Measurements from ENCODE around the gene RALGAPB. TPM values are rescaled to one million over a fixed set of nuclear protein-coding genes. Genes with fewer than 3 reads are reported as not detected.

The RALGAPB gene
- total RNA-seq, 3 donors from 2014 or later: 23.7 to 25.5 (median 24.8) TPM

DNA sequence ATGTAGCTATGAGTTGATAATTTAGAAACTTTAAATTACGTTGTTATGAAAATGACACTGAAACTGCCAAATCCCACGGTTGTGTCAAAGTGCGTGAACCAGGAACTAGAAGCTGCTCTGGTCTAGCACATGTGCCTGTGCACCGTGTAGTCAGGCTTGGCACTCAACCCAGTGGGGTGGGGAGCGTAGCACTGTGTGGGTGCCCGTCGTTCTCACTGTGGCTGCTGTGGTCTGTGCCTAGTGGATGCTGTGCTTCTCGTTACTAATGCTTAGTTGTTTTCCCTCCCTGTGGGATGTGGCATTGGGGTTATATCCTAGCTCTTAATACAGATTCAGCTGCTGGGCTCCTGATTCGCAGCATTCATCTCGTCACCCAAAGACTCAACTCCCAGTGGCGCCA lies 62.1 kb downstream of the RALGAPB start:
- H3K36me3 Mint-ChIP-seq (ENCODE audit: insufficient read depth): peaks cover 41% of the 10 kb centered on the region
- DNase-seq: no peak
- H3K27me3 Mint-ChIP-seq (ENCODE audit: low read depth): no peaks in the 10 kb centered on the region
- H3K4me1 Mint-ChIP-seq (ENCODE audit: low read depth): peaks cover 2% of the 10 kb centered on the region
- H3K9me3 Mint-ChIP-seq: no peaks in the 10 kb centered on the region
- peak; percentile 34 to 72 for ATAC-seq
- H3K4me3 Mint-ChIP-seq: no peak overlapping the region

DNA sequence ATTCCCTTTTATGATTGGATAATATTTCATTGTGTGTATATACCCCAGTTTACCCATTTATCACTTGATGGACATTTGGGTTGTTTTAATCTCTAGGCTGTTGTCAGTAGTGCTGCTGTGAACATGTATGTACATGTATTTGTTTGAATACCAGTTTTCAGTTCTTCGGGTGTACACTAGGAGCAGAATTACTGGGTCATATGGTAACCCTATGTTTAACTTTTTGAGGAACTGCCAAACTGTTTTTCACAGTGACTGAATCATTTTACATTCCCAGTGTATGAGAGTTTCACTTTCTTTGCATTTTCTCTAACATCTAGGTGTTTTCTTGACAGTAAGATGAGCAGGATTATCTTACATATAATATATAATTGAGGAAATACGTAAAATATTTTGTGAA lies 63.7 kb downstream of the RALGAPB start:
- Mint-ChIP-seq H3K36me3 (ENCODE audit: insufficient read depth) (peaks cover 44% of the 10 kb centered on the region), H3K4me3 (no peak overlapping the region), H3K4me1 (ENCODE audit: low read depth) (peaks cover 2% of the 10 kb centered on the region), H3K27me3 (ENCODE audit: low read depth) (no peaks in the 10 kb centered on the region), H3K9me3 (no peaks in the 10 kb centered on the region)
- ATAC-seq: no peak
- no peak for DNase-seq

DNA sequence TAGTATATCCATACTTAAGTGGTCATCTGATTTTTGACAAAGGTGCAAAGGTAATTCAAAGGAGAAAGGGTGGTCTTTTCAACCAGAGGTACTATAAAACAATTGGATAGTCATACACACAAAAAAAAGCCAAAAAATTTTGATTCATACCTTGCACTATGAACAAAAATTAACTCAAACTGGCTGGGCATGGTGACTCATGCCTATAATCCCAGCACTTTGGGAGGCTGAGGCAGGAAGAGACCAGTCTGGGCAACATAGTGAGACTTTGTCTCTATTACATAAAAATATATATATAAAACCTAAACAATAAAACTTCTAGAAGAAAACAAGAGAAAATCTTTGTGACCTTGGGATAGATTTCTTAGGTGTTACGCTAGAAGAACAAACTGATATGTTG lies 64.5 kb downstream of the RALGAPB start:
- no peak overlapping the region for H3K4me3 Mint-ChIP-seq
- H3K4me1 Mint-ChIP-seq (ENCODE audit: low read depth): peaks cover 2% of the 10 kb centered on the region
- ATAC-seq: no peak
- peaks cover 51% of the 10 kb centered on the region for H3K36me3 Mint-ChIP-seq (ENCODE audit: insufficient read depth)
- no peak for DNase-seq
- no peaks in the 10 kb centered on the region for H3K27me3 Mint-ChIP-seq (ENCODE audit: low read depth)
- H3K9me3 Mint-ChIP-seq: no peaks in the 10 kb centered on the region

DNA sequence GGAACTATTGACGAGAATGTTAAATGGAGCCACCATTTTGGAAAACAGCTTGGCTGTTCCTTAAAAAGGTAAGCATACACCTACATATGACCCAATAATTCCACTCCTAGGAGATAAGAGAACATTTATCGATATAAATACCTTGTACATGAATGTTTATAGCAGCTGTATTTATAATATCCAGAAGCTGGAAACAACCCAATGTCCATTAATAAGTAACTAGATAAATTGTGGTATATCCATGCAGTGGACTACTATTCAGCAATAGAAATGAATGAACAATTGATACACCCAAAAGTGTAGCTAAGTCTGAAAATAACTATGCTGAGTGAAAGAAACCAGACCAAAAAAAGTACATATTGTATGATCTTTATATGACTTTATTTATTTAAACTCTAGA lies 66.1 kb downstream of the RALGAPB start:
- Mint-ChIP-seq H3K36me3 (ENCODE audit: insufficient read depth) (peaks cover 52% of the 10 kb centered on the region), H3K9me3 (no peaks in the 10 kb centered on the region), H3K4me3 (no peak overlapping the region), H3K27me3 (ENCODE audit: low read depth) (no peaks in the 10 kb centered on the region), H3K4me1 (ENCODE audit: low read depth) (peaks cover 2% of the 10 kb centered on the region)
- no peak for ATAC-seq
- no peak for DNase-seq

DNA sequence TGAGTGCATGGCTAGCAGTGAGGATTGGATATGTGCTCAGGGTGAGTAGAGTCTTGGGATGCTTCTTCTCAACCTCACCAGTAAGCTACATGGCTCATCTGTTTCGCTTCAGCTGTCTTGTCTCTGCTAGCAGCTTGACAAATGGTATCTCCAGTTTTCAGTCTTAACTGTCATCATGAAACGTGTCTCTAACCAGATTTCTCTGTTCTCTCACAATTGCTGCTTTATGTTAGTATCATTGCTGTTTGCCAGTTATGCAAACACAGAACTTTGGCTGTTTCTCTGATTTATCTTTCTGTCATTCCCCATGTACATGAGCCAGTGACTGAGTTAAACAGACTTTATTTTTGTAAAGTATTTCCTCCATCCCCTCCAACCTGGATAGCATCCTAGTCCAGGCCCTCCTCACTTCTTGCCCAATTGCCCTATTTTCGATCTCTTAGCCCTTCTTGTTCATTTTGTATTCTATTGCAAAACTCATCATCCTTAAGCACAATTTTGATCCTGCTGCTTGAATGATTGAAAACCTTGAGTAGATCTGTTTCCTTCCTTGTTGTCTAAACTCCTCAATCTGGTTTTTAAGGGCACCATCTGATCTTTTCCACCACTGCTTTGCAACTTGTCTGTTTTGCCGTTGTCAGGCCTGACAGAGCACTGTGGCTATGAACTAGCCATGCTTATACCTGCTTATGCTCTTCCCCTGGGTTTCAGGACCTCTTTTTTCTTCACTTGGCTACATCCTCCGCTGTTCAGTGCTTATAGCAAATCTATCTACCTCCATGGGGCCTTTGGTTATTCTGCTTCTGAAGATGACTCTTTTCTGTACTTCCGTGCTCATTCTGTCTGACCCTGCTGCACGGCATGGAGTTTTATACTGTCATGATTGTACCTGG lies 70.6 kb downstream of the RALGAPB start:
- H3K9me3 Mint-ChIP-seq: no peaks in the 10 kb centered on the region
- H3K4me1 Mint-ChIP-seq (ENCODE audit: low read depth): peaks cover 10% of the 10 kb centered on the region

DNA sequence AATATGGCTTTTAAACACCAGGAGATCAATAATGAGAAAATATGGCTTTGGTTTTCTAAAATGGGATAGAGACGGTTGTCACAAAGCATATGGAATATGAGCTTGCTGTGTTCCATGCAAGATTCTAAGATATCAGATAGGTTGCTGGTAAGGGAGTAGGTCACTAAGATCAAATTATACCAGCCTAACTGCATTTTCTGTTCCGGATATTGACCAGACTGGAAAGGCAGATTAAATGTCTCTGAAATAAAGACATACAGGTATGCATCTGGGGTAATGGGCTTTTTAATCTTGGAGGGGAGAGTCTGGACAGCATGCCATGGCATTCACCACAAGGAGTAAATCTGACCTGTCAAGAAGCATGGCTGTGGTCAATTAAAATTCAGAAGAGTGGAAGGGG lies 73.1 kb downstream of the RALGAPB start:
- no peak for ATAC-seq
- Mint-ChIP-seq H3K36me3 (ENCODE audit: insufficient read depth) (peaks cover 61% of the 10 kb centered on the region), H3K4me3 (no peak overlapping the region), H3K27me3 (ENCODE audit: low read depth) (no peaks in the 10 kb centered on the region), H3K4me1 (ENCODE audit: low read depth) (peaks cover 10% of the 10 kb centered on the region), H3K9me3 (no peaks in the 10 kb centered on the region)
- no peak for DNase-seq

More for the DNA sequence above, 70.6 kb downstream of the RALGAPB start:
- Mint-ChIP-seq H3K27me3 (ENCODE audit: low read depth) (no peaks in the 10 kb centered on the region), H3K4me3 (no peak overlapping the region), H3K36me3 (ENCODE audit: insufficient read depth) (peaks cover 54% of the 10 kb centered on the region)
- ATAC-seq (no peak), DNase-seq (no peak)

DNA sequence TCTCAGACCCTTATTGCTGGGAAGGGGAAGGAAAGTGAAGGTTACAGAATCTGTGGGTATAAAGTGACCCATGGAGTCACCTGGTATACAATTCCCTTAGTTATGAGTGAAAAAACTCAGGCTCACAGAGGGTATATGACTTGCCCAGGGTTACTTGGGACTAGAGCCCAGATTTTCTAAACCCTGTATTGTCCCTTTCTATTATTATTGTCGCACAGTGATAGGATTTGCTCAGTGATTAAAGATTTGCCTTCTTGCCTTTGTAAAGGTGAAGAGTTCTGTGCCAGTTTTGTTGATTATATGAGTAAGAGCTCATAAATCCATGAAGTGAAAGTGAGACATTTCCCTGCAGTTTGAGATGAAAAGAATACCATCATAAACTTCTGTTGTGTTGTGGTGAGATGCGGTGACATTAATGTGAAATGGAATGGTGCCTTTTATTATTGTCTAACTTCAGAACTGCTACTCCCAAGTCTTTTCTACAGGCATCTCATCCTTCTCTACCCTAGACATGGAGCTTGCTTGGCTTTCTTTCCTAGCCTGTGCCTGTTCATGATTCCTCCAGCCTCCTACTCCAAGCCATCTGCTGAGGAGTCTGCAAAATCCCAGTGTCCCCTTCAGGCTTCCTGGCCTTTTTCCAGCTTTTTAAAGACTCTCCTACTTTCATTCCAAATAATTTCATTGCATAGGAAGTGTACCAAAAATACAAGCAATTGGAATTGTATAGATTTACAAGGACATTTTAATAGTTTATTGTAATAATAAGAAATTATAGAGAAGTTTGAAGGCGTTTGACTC lies 74.8 kb downstream of the RALGAPB start:
- Mint-ChIP-seq H3K36me3 (ENCODE audit: insufficient read depth) (peaks cover 48% of the 10 kb centered on the region), H3K9me3 (no peaks in the 10 kb centered on the region), H3K4me3 (no peak overlapping the region), H3K4me1 (ENCODE audit: low read depth) (peaks cover 10% of the 10 kb centered on the region), H3K27me3 (ENCODE audit: low read depth) (no peaks in the 10 kb centered on the region)
- ATAC-seq: no peak
- DNase-seq: no peak

DNA sequence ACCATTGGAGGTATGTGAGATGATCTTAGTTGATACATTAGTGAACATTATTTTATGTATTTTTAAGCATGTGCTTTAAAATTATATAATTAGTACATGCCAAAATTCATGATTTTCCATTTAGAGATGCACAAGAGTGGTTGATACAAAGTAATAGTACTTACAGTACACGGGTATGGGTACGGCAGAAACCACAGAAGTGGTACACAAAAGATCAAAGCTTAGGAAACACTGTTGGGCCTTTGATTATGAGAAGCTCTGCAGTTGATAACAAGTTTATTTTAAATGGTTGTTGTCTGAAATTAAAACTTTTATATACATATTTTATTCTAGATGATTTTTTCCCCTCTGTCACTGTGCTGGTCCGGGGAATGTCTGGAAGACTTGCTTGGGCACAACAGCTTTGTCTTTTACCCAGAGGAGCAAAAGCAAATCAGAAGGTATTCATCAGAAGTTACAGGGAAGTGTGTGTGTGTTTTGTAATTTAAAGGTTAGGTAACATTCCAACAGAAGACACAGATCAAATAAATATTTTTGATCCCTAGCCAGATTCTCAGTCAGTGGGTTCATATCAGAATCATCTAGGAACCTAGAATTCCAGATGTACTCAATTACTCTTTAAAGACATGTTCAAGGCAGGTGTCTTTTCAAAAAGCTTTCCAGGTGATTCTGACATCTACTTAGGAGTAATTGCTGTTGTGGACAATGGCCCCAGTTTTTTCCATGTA lies 75.9 kb downstream of the RALGAPB start:
- H3K36me3 Mint-ChIP-seq (ENCODE audit: insufficient read depth): peaks cover 43% of the 10 kb centered on the region
- ATAC-seq: no peak
- DNase-seq: no peak
- H3K27me3 Mint-ChIP-seq (ENCODE audit: low read depth): no peaks in the 10 kb centered on the region
- no peaks in the 10 kb centered on the region for H3K9me3 Mint-ChIP-seq
- H3K4me3 Mint-ChIP-seq: no peak overlapping the region
- peaks cover 10% of the 10 kb centered on the region for H3K4me1 Mint-ChIP-seq (ENCODE audit: low read depth)

DNA sequence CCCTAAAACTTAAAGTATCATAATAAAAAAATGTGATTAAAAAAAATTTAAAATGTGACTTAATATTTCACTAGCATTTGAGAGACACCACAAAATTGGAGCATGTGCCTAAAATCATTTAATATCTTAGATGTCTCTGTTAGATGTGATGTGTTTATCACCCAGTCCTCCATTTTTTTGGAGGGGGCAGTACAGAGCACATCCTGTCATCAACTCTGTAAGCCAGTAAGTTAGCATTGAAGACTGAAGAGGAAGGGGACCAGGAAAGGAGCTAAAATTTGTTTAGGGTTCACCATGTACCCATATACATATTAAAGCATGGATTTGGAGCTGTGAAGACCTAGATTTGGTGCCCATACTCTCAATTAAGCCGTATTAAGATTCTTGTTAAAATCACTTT lies 77.6 kb downstream of the RALGAPB start:
- H3K27me3 Mint-ChIP-seq (ENCODE audit: low read depth): no peaks in the 10 kb centered on the region
- peaks cover 10% of the 10 kb centered on the region for H3K4me1 Mint-ChIP-seq (ENCODE audit: low read depth)
- no peak for DNase-seq
- H3K9me3 Mint-ChIP-seq: no peaks in the 10 kb centered on the region
- peaks cover 50% of the 10 kb centered on the region for H3K36me3 Mint-ChIP-seq (ENCODE audit: insufficient read depth)
- no peak overlapping the region for H3K4me3 Mint-ChIP-seq
- no peak for ATAC-seq

DNA sequence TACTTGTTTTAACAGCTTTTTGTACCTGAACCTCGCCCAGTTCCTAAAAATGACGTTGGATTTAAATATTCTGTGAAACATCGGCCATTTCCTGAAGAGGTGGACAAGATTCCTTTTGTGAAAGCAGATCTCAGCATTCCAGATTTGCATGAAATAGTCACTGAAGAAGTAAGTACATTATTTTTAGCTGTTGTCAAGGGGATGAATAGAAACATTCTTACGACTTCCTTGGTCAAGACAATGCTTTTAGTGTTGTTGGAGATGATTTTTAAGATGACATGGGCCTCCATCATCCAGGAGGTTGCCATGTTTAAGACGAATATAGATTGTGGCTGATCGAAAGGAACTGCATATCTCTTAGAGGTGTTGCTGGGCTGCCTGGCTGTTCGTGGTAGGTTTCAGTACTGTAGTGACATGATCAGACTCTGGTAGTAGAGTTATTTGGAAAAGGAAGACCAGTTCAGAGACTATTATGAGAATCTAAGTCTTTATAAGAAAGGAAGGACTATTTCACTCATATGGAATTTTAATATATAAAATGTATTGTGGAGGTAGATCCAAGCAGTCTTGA lies 78.5 kb downstream of the RALGAPB start:
- H3K27me3 Mint-ChIP-seq (ENCODE audit: low read depth): no peaks in the 10 kb centered on the region
- no peaks in the 10 kb centered on the region for H3K9me3 Mint-ChIP-seq
- peaks cover 10% of the 10 kb centered on the region for H3K4me1 Mint-ChIP-seq (ENCODE audit: low read depth)
- ATAC-seq (no peak), DNase-seq (no peak)
- H3K4me3 Mint-ChIP-seq: no peak overlapping the region
- peaks cover 47% of the 10 kb centered on the region for H3K36me3 Mint-ChIP-seq (ENCODE audit: insufficient read depth)

DNA sequence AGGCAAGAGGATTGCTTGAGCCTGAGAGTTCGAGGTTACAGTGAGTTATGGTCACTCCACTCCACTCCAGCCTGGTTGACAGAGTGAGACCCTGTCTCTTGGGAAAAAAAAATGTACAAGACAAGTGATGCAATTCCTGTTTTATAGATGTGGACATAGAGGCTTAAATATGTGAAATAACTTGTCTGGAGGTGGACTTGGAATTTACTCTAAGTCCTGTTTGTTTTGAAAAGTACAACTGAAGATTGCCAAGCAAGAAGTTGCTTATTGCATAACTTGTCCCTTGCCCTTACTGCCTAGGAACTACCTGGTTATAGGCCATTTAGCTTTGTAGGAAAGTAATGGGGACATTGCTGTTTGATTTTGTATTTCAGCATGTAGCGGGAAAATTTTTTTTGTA lies 82.3 kb downstream of the RALGAPB start:
- peaks cover 45% of the 10 kb centered on the region for H3K36me3 Mint-ChIP-seq (ENCODE audit: insufficient read depth)
- no peaks in the 10 kb centered on the region for H3K27me3 Mint-ChIP-seq (ENCODE audit: low read depth)
- H3K9me3 Mint-ChIP-seq: no peaks in the 10 kb centered on the region
- ATAC-seq (no peak), DNase-seq (no peak)
- no peaks in the 10 kb centered on the region for H3K4me1 Mint-ChIP-seq (ENCODE audit: low read depth)
- H3K4me3 Mint-ChIP-seq: no peak overlapping the region

DNA sequence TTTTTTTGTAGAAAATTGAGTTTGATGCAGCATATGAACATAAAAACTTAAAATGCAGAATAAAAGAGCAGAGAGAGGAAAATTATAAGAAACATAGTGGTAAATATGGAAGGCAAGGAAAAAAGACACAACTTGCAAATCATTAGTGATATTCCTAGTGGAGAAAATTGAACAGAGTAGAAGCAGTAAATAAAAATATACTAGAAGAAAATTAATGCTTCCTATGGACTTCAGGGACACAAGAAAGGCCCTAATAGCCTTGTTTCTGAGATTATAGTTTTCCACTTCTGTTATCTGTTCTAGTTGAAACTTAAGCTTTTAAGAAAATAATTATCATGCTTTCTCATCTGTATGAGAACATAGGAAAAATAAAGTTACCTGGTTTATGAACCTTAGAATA lies 82.8 kb downstream of the RALGAPB start:
- Mint-ChIP-seq H3K4me1 (ENCODE audit: low read depth) (no peaks in the 10 kb centered on the region), H3K36me3 (ENCODE audit: insufficient read depth) (peaks cover 46% of the 10 kb centered on the region), H3K9me3 (no peaks in the 10 kb centered on the region), H3K4me3 (no peak overlapping the region), H3K27me3 (ENCODE audit: low read depth) (no peaks in the 10 kb centered on the region)
- DNase-seq (no peak), ATAC-seq (no peak)

DNA sequence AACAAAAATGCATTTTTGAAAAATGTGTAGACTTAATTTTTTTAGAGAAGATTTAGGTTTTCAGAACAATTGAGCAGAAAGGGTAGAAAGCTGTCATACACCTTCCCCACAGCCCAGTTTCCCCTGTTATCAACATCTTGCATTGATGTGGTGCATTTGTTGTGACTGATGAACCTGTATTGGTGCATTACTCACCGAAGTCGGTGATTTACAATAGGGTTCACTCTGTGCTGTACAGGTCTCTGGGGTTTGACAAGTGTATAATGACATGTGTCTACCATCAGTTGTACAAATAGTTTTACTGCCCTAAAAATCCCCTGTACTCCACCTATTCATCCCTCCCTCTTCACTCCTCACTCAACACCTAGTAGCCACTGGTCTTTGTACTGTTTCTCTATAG lies 84.5 kb downstream of the RALGAPB start:
- DNase-seq (no peak), ATAC-seq (peak in 1 of 2 donors; percentile 46)
- no peaks in the 10 kb centered on the region for H3K27me3 Mint-ChIP-seq (ENCODE audit: low read depth)
- H3K4me3 Mint-ChIP-seq: no peak overlapping the region
- H3K4me1 Mint-ChIP-seq (ENCODE audit: low read depth): no peaks in the 10 kb centered on the region
- peaks cover 49% of the 10 kb centered on the region for H3K36me3 Mint-ChIP-seq (ENCODE audit: insufficient read depth)
- H3K9me3 Mint-ChIP-seq: no peaks in the 10 kb centered on the region

All from activated T-cell treated with anti-CD3 and anti-CD28 coated beads, Interleukin-2, amount 50 U/mL, for 4 hours (primary cell).